K562 (cell line): ENCODE data around the gene DOCK1. TPM values are rescaled to one million over a fixed set of nuclear protein-coding genes. Genes with fewer than 3 reads are reported as not detected.

Experiments used
- ATAC-seq: fragments of 200-7000 bp; cut with Tn5 transposase; 3 replicates; pipeline ENCODE4 v1.9.1; 2020; ENCODE audit warnings: moderate library complexity
- BruUV-seq: library from RNA; stranded (reverse); fragments of 400-500 nt; replicated peaks from 2 replicates; lab custom pipeline; 2021; lab: Mats Ljungman, UMichigan
- CTCF ChIA-PET: fragments of 300-600 bp; formaldehyde crosslinking; extraction: SDS; loops from one replicate; lab custom pipeline; 2021; ENCODE audit warnings: low intra/inter-chr PET ratio; lab: Yijun Ruan, JAX
- POLR2A ChIA-PET: fragments of 300-600, 350-650 bp; sonication (Branson Sonifier 250); formaldehyde crosslinking; extraction: SDS; loops from one replicate; lab custom pipeline; 2021; ENCODE audit warnings: antibody characterized with exemption, inconsistent platforms; lab: Yijun Ruan, JAX
- DNase-seq, 4 experiments: peaks; one replicate each; pipeline versions ENCODE4 v3.0.0 to v3.0.0-alpha.2; 2011 to 2018; ENCODE audit warnings: low spot score in 3 of 4, mixed read lengths in 3 of 4; ENCODE audit errors: extremely low read depth in 1 of 4
- FAIRE-seq: peaks from 2 replicates; lab custom pipeline; 2011; peaks lifted over from hg19 to GRCh38; lab: Jason Lieb, UNC
- H2AFZ ChIP-seq: 2 replicates; pipeline ENCODE4 v1.6.0; 2011; ENCODE audit warnings: low read depth, low read length, control low read depth, inconsistent platforms
- H3K27ac ChIP-seq: fragments of 200-600 bp; 3 replicates; pipeline ENCODE4 v1.8.0; 2011; ENCODE audit warnings: low read depth, mild to moderate bottlenecking, control low read depth, inconsistent platforms, low read length, moderate library complexity, mixed read lengths; ENCODE audit errors: extremely low read depth
- H3K27me3 ChIP-seq, 2 experiments: fragments of 300-600 bp in 1 of 2; 2 replicates in 1 of 2; 3 replicates in 1 of 2; pipeline versions ENCODE4 v1.6.0 to v1.8.0; 2011; ENCODE audit warnings: inconsistent platforms in 2 of 2, low read length in 2 of 2, mild to moderate bottlenecking in 1 of 2, mixed read lengths in 1 of 2, moderate library complexity in 1 of 2; ENCODE audit not compliant: control insufficient read depth in 2 of 2, insufficient read depth in 2 of 2
- H3K36me3 ChIP-seq: fragments of 300-600 bp; 3 replicates; pipeline ENCODE4 v1.8.0; 2011; ENCODE audit warnings: mild to moderate bottlenecking, low read length, inconsistent platforms; ENCODE audit not compliant: control insufficient read depth, insufficient read depth
- H3K4me1 ChIP-seq, 2 experiments: fragments of 200-600 bp in 1 of 2; replicated peaks in 1 of 2; 2 replicates in 1 of 2; 3 replicates in 1 of 2; pipeline versions ENCODE4 v1.5.1 to v1.8.0; 2011; ENCODE audit warnings: inconsistent platforms in 2 of 2, low read length in 2 of 2, mild to moderate bottlenecking in 1 of 2, mixed read lengths in 1 of 2, moderate library complexity in 1 of 2; ENCODE audit not compliant: control insufficient read depth in 2 of 2, insufficient read depth in 2 of 2
- H3K4me2 ChIP-seq: 2 replicates; pipeline ENCODE4 v1.6.1; 2011; ENCODE audit warnings: low read length, control low read depth, inconsistent platforms, mixed read lengths; ENCODE audit not compliant: insufficient read depth
- H3K4me3 ChIP-seq: fragments of 200-600 bp; sonication (generic), shearing (Covaris generic); 2 replicates; pipeline ENCODE4 v1.5.1; 2016; ENCODE audit warnings: control low read depth, inconsistent platforms
- H3K79me2 ChIP-seq: fragments of 200-600 bp; 3 replicates; pipeline ENCODE4 v1.8.0; 2011; ENCODE audit warnings: low read length, inconsistent platforms; ENCODE audit not compliant: control insufficient read depth, insufficient read depth
- H3K9ac ChIP-seq, 2 experiments: 2 replicates each; pipeline versions ENCODE4 v1.6.0 to v1.6.1; 2011; ENCODE audit warnings: low read depth in 2 of 2, low read length in 2 of 2, control low read depth in 1 of 2, inconsistent platforms in 1 of 2, mild to moderate bottlenecking in 1 of 2, mixed read lengths in 1 of 2; ENCODE audit not compliant: insufficient read depth in 1 of 2
- H3K9me1 ChIP-seq: one replicate; pipeline ENCODE4 v1.6.0; 2011; ENCODE audit warnings: inconsistent platforms, mild to moderate bottlenecking, low read length, moderate library complexity; ENCODE audit not compliant: control insufficient read depth, insufficient read depth
- H3K9me3 ChIP-seq: replicated peaks from 2 replicates; pipeline ENCODE4 v1.5.1; 2011; ENCODE audit warnings: low read depth, low read length, inconsistent platforms; ENCODE audit not compliant: control insufficient read depth, insufficient read depth
- H4K20me1 ChIP-seq: replicated peaks from 2 replicates; pipeline ENCODE4 v1.6.1; 2011; ENCODE audit warnings: low read length, inconsistent platforms, mixed read lengths; ENCODE audit not compliant: control insufficient read depth, insufficient read depth
- CGGBP1 ChIP-seq: fragments of 250-450 bp; sonication (Bioruptor Pico); IDR thresholded peaks from 2 replicates; pipeline ENCODE4 v1.9.0; 2021; ENCODE audit warnings: mild to moderate bottlenecking
- GATA2 ChIP-seq: sonication (generic); formaldehyde crosslinking; IDR thresholded peaks from 2 replicates; pipeline ENCODE4 v1.4.0; 2020; ENCODE audit warnings: mild to moderate bottlenecking, missing genetic modification reagents
- MAZ ChIP-seq, 2 experiments: fragments of 450-650 bp in 1 of 2; sonication (generic) in 1 of 2; formaldehyde crosslinking; IDR thresholded peaks in 1 of 2; conservative IDR thresholded peaks in 1 of 2; 2 replicates each; pipeline versions ENCODE4 v1.4.0 to v1.5.0; 2020; ENCODE audit warnings: mild to moderate bottlenecking in 1 of 2, missing genetic modification reagents in 1 of 2
- MLX ChIP-seq, 2 experiments: fragments of 450-650 bp in 1 of 2; sonication (generic) in 1 of 2; formaldehyde crosslinking; conservative IDR thresholded peaks; 2 replicates each; pipeline versions ENCODE4 v1.4.0 to v1.8.1; 2020 to 2022; ENCODE audit warnings: mild to moderate bottlenecking in 1 of 2, missing genetic modification reagents in 1 of 2
- NEUROD1 ChIP-seq: fragments of 150-350 bp; IDR thresholded peaks from 2 replicates; pipeline ENCODE4 v1.6.1; 2014; ENCODE audit warnings: borderline replicate concordance, low read length, low read depth; ENCODE audit not compliant: partially characterized antibody
- POLR2A ChIP-seq: fragments of 450-650 bp; conservative IDR thresholded peaks from 2 replicates; pipeline ENCODE4 v1.6.1; 2016
- SP2 ChIP-seq: IDR thresholded peaks from 2 replicates; pipeline ENCODE4 v1.6.1; 2011; ENCODE audit warnings: mild to moderate bottlenecking, low read depth, low read length, moderate library complexity; ENCODE audit not compliant: poor library complexity, severe bottlenecking; ENCODE audit errors: extremely low read depth
- THAP12 ChIP-seq: fragments of 250-450 bp; sonication (Bioruptor Pico); IDR thresholded peaks from 2 replicates; pipeline ENCODE4 v1.9.0; 2021; ENCODE audit warnings: mild to moderate bottlenecking, inconsistent platforms
- WGBS: fragments of 100-300 bp; shearing (Covaris generic); methylation state at CpG from one replicate; pipeline ENCODE4 v1.1.6; 2016; ENCODE audit warnings: low coverage, mixed read lengths; ENCODE audit not compliant: insufficient coverage; ENCODE audit errors: missing lambda C conversion rate; 5-methylcytosine and 5-hydroxymethylcytosine counted together
- in situ Hi-C: fragments of 300-500 bp; cut with MboI; formaldehyde crosslinking; loops from 4 replicates; pipeline ENCODE4 v1.15.0; 2018; ENCODE audit warnings: inconsistent platforms, mixed read lengths
- intact Hi-C: fragments of 100-400 bp; cut with micrococcal nuclease; formaldehyde crosslinking; loops from 2 replicates; pipeline ENCODE4 v1.14.2; 2022
- polyA plus RNA-seq, 8 experiments: library from polyadenylated mRNA; depleted of rRNA in 4 of 8; stranded (reverse) in 5 of 8; unstranded in 3 of 8; fragments of >200 nt; fragmentation: Nextera tagmentation in 2 of 8; fragmentation: Illumina TruSeq in 1 of 8; extraction: Ambion mirVana in 2 of 8; extraction: Trizol in 1 of 8; gene quantifications; 2 replicates each; pipeline versions ENCODE4 v1.2.1 to v1.2.3, GENCODE V29; 2011 to 2014; ENCODE audit warnings: inconsistent platforms in 1 of 8, missing spikeins in 1 of 8
- total RNA-seq, 7 experiments: library from RNA; depleted of rRNA in 6 of 7; stranded (reverse); fragments of >200 nt in 6 of 7; fragmentation: Illumina TruSeq in 2 of 7; extraction: Trizol in 2 of 7; gene quantifications; 2 replicates each; pipeline versions ENCODE4 v1.2.1 to v1.2.3, GENCODE V29; 2011 to 2021; ENCODE audit warnings: low replicate concordance in 1 of 7

DOCK1 gene
- total and polyA plus RNA-seq, 9 of the 15 experiments (the other 6 are each of a cell fraction or from before 2014, with no cell fraction given): 0.31 TPM; not detected in 8

GRCh38 chr10:127398140-127398970, 493.1 kb downstream of the DOCK1 start:
- H3K27ac ChIP-seq: no peak overlapping the region
- H3K9me1 ChIP-seq: no peaks in the 10 kb centered on the region
- H4K20me1 ChIP-seq: no peaks in the 10 kb centered on the region
- BruUV-seq: no TSS peak
- no peaks in the 10 kb centered on the region for H3K79me2 ChIP-seq
- H3K27me3 ChIP-seq: peaks cover 0 to 11% of the 10 kb centered on the region in 2 experiments; a peak in 3 of 5 replicates
- ChIA-PET CTCF (no interaction called here), POLR2A (no interaction called here)
- no peak for ATAC-seq
- in situ Hi-C loops (no loop called here), intact Hi-C loops (no loop called here)
- no peak for DNase-seq
- H3K4me3 ChIP-seq: no peak overlapping the region
- no peak overlapping the region for H3K9ac ChIP-seq
- no peaks in the 10 kb centered on the region for H3K9me3 ChIP-seq
- 2% methylated on average over 11 of the region's 12 CpGs for WGBS
- H3K4me1 ChIP-seq: no peaks in the 10 kb centered on the region
- no peak for TF ChIP-seq GATA2 (CRISPR knock-in tag)
- TF ChIP-seq CGGBP1 (CRISPR knock-in tag): no peak
- no peak for TF ChIP-seq MLX (CRISPR knock-in tag; conservative IDR thresholded peaks at IDR 0.05)
- no peak for TF ChIP-seq POLR2A
- no peak for TF ChIP-seq SP2
- no peak for TF ChIP-seq NEUROD1
- TF ChIP-seq MAZ (CRISPR knock-in tag; conservative IDR thresholded peaks at IDR 0.05 in 1 of 2, IDR thresholded peaks at IDR 0.05 in 1 of 2): no peak
- no peak for TF ChIP-seq THAP12
- no peak overlapping the region for H2AFZ ChIP-seq
- no peak overlapping the region for H3K4me2 ChIP-seq
- no peak for FAIRE-seq
- H3K36me3 ChIP-seq: no peaks in the 10 kb centered on the region
